Activated CD4-positive, alpha-beta T cell treated with anti-CD3 and anti-CD28 coated beads, Interleukin-2, Interleukin-6, amounts not matched to agents 100 ng/mL and 50 ng/mL, durations not matched to agents 16 hours and 8 hours (primary cell): ENCODE data around the gene LAMTOR4.
"Not testable (repeated sequence)": the region's sequence is repeated elsewhere in the genome, so short reads cannot be mapped to it uniquely, and the experiment has no call there.

ENCODE experiments used
- DNase-seq: peaks from one replicate; pipeline ENCODE4 v3.0.0-alpha.2; 2020

LAMTOR4 gene

DNA sequence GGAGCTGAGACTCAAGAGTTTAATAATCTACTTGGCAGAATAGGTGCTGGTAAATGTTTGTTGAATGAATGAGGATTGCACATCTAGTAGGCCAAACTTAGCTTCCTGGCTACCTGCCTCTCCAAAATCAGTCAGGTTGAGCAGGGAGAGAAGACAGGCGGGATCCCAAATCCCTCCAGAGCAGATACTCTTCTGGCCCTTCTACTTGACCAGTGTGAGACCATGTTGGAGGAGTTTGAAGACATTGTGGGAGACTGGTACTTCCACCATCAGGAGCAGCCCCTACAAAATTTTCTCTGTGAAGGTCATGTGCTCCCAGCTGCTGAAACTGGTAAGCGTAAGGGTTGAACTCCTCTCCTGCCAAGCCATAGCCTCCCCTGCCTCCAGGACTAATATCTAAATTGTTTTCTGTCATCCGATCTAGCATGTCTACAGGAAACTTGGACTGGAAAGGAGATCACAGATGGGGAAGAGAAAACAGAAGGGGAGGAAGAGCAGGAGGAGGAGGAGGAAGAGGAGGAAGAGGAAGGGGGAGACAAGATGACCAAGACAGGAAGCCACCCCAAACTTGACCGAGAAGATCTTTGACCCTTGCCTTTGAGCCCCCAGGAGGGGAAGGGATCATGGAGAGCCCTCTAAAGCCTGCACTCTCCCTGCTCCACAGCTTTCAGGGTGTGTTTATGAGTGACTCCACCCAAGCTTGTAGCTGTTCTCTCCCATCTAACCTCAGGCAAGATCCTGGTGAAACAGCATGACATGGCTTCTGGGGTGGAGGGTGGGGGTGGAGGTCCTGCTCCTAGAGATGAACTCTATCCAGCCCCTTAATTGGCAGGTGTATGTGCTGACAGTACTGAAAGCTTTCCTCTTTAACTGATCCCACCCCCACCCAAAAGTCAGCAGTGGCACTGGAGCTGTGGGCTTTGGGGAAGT, 24.2 kb upstream of the LAMTOR4 start:
- no peak for DNase-seq

- DNase-seq, result peak; percentile 26
These were observed 22.3 kb upstream of the LAMTOR4 start for GRCh38 chr7:100126239-100126930.

DNA sequence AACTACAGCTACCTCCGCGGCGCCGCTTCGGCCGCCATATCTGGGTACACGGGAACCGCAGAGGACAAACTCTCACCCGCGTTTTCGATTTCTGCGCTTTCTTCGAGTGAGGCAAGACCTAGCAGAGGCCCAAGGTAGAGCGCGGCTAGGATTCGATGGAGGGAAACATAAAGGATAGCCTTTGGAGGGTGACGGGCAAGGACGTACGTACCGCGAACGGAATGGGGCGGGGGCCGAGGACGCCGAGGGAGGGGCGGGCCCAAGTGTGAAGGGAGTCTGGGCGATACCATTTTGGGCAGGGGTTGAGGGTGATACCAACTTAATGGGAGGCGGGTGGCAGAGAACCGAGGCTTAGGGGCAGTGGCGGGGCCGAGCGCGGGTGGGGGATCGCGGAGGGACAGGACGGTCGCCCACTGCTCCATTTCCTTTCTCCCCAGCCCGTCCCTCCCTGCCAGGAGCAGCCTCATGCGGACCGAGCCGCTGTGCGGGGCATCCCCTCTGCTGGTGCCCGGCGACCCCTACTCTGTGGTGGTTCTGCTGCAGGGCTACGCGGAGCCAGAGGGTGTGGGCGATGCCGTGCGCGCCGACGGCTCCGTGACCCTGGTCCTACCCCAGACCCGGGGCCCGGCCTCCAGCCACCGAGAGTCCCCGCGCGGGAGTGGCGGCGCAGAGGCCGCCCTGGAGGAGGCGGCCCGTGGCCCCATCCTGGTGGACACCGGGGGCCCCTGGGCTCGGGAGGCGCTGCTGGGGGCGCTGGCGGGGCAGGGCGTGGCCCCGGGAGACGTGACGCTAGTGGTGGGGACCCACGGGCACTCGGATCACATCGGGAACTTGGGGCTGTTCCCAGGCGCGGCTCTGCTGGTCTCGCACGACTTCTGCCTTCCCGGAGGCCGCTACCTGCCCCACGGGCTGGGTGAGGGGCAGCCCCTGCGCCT, 21.5 kb upstream of the LAMTOR4 start, which contains the start of gene MBLAC1:
TSS of gene MBLAC1 (plus strand) at position 37 of the 935 bp plus-strand sequence. CDS start at position 466, 429 bp downstream.
- peak; percentile 94 for DNase-seq

DNA sequence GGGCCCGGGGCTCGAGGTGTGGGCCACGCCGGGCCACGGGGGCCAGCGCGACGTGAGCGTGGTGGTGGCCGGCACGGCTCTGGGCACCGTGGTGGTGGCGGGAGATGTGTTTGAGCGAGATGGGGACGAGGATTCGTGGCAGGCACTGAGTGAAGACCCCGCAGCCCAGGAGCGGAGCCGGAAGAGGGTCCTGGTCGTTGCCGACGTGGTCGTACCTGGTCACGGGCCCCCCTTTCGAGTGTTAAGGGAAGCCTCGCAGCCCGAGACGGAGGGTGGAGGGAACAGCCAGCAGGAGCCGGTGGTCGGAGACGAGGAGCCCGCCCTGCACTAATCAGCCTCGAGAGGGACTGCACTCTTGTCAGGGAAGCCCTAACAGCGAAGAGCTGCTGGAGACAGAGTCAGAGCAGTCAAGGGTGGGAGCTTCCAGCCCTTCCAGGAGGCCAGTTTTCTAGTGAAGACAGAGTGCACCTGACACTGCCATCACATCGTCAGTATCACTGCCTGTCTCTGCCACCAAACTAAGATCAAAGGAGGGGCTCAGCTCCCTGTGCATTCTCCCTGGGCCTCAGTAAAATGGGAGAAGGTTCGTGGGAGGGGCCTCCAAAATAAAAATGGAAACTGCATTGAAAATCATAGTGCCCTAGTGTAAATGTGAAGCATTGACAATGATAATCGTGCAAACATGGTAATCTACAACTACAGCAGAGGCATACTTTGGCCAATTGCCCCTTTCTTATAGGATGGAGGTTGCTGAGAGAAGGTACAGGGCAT, 20.7 kb upstream of the LAMTOR4 start:
- peak; percentile 33 for DNase-seq

DNA sequence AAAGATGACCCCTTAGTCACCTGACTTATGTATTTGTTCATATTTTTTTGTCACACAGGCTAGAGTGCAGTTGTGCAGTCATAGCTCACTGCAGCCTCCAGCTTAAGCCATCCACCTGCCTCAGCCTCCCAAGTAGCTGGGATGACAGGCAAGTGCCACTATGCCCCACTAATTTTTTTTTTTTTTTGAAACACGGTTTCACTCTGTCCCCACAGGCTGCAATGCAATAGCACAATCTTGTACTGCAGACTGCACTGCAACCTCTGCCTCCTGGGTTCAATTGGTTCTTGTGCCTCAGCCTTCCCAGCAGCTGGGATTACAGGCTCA, 20.1 kb upstream of the LAMTOR4 start:
- DNase-seq, result no peak

DNA sequence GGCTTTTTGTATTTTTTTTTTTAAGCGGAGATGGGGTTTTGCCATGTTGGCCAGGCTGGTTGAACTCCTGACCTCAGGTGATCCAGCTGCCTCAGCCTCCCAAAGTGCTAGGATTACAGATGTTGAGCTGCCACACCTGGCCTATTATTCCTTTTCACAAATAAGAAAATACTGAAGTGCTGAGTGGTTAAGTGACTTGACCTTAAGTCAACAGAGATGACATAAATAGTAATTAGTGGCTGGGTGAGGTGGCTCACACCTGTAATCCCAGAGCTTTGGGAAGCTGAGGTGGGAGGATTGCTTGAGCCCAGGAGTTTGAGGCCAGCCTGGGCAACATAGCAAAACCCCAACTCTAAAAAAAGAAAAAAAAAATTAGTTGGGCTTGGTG, 18.5 kb upstream of the LAMTOR4 start:
- not testable (repeated sequence) for DNase-seq

GRCh38 chr7:100130608-100131453, 17.9 kb upstream of the LAMTOR4 start:
- DNase-seq, result peak; percentile 87

- DNase-seq, result no peak
These were observed 16.6 kb upstream of the LAMTOR4 start for GRCh38 chr7:100132126-100132525.

GRCh38 chr7:100132697-100133151, 16.0 kb upstream of the LAMTOR4 start:
- DNase-seq, result peak; percentile 78

DNA sequence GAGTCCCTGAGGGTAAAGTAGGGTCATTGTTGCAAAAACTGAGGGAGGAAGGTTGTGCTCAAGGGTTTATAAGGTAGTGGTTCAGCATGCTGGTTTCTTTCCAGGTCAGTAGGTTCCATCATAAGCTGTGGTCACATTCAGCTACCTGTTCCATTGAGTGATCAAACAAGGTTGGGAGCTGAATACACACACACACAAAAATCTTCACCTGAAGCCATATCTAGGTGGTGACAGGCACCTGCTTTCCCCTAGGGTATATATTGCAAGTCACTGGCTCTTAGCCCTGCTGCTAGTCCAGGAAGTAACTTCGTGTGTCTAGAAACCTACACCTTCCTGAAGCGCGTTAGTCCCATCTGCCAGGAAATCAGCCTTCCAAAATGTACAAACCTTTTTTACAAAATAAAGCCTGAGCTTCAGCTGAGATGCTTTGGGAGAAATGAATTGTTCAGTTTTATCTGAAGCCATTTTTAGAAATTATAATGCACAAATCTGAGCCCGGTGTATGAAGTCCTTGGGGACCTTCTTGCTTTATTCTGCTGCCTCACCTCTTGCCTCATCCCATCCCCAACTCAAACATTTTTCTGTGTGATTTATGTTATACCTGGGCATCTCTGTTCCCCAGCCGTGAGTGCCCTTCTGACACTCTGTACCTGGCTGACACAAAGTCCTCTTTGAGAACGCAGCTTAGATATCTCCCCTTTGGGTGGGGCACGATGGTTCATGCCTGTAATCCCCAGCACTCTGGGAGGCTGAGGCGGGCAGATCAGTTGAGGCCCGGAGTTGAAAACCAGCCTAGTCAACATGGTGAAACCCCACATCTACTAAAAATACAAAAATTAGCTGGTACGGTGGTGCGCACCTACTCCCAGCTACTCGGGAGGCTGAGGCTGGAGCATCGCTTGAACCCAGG, 10.6 kb upstream of the LAMTOR4 start:
- no peak for DNase-seq

GRCh38 chr7:100141555-100141949, 7.2 kb upstream of the LAMTOR4 start:
- no peak for DNase-seq

GRCh38 chr7:100142461-100142860, 6.3 kb upstream of the LAMTOR4 start:
- no peak for DNase-seq

GRCh38 chr7:100146350-100146749, 2.4 kb upstream of the LAMTOR4 start:
- not testable (repeated sequence) for DNase-seq

- DNase-seq, result no peak
These were observed 1.4 kb upstream of the LAMTOR4 start for GRCh38 chr7:100147278-100147677.

DNA sequence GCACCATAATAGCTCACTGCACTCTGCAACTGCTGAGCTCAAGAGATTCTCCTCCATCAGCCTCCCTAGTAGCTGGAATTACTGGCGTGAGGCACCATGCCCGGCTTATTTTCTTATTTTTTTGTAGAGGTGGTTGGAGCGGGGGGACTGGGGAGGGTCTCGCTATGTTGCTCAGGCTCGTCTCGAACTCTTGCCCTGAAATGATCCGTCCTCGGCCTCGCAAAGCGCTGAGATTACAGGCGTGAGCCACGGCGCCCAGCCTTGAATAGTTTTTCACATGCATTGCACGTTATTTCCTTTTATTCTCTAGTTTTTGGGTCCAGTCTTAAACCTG, 526 bp upstream of the LAMTOR4 start:
- no peak for DNase-seq

DNA sequence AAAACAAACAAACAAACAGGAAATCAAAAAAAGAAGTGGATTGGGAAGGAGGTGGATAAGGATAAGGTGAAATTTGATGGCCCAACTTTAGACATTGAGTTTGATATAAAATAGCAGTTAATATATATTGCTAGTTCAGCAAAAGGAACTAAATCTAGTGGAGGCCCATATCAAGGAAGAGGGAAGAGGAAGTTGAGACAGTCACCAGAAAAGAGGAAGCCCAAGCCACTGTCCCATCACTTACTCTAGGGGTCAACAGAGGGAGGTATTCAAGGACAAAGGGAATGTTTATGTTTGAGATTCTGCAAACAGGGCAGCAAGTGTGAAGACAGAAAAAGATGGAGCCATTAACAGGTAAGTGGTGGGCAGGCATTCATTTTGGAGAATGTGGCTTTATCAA, 3.7 kb downstream of the LAMTOR4 start:
- DNase-seq, result no peak

- no peak for DNase-seq
These were observed 4.4 kb downstream of the LAMTOR4 start for GRCh38 chr7:100152937-100153666.

DNA sequence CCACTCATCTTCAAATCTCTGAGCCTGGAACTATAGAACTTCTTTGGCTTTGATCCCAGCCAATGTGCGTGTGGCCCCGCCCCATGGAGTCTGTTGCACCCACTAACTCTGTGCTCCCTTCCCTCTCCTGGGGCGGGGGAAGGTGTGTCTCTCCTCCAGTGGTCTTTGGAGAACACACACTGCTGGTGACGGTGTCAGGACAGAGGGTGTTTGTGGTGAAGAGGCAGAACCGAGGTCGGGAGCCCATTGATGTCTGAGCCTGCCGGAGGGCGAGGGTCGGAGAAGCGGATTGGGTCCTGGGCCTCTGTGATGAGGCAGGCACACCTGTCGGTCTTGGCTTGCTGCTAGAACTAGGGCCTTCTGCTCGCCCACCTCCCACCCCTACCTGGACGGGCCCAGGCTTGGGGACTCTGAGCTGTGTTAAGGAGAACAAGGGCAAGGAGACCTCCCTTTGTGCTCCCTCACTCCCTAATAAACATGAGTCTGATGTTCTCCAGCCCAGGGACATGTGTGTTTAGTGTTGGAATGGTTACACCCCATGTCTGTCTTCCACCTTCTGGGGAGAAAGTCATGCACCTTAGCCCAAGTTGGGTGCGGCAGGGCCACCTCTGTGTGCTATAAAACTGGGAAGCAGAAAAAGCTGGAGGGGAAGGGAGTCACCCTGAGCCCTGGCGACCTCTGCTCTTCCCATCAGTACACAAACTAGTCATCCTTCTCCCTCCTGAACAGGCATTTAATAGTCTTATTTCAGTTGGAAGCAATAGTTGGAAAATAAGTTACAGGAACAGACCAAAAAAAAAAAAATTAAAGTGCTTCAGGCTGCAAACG, 5.2 kb downstream of the LAMTOR4 start:
- no peak for DNase-seq
